DOHH2 (cell line): ENCODE data around the gene UGT1A6.

ENCODE experiments used
- CTCF ChIP-seq: fragments of 200-600 bp; sonication (generic); IDR thresholded peaks from one replicate; pipeline ENCODE4 v1.5.1; 2014; ENCODE audit warnings: antibody characterized with exemption, mild to moderate bottlenecking, low read depth, low read length; ENCODE audit not compliant: poor library complexity, severe bottlenecking
- EZH2phosphoT487 ChIP-seq: fragments of 200-600 bp; sonication (generic); IDR thresholded peaks from 2 replicates; pipeline ENCODE4 v1.6.1; 2017; ENCODE audit warnings: borderline replicate concordance, mild to moderate bottlenecking, antibody characterized with exemption, low read length, moderate library complexity, mixed read lengths

- no peak for TF ChIP-seq CTCF
- no peak for TF ChIP-seq EZH2phosphoT487
Measured at GRCh38 chr2:233796254-233796653, 103.6 kb downstream of the UGT1A6 start.
